Chondrocyte (in vitro differentiated cells): Measurements from ENCODE around the gene ZNF189. TPM values are rescaled to one million over a fixed set of nuclear protein-coding genes. Genes with fewer than 3 reads are reported as not detected.
A peak's percentile ranks its signal among the peaks of the same experiment; 100 is the strongest.
"Not testable (repeated sequence)": the region's sequence is repeated elsewhere in the genome, so short reads cannot be mapped to it uniquely, and the experiment has no call there.

ENCODE experiments used
- DNase-seq: peaks from one replicate; pipeline ENCODE4 v3.0.0; 2021; ENCODE audit warnings: mixed read lengths, low spot score
- H3K27ac Mint-ChIP-seq: one replicate; pipeline ENCODE4 v1.8.0; 2021; ENCODE audit warnings: mild to moderate bottlenecking, moderate library complexity, mixed read lengths; ENCODE audit not compliant: unreplicated experiment
- H3K27me3 Mint-ChIP-seq: 2 replicates; pipeline ENCODE4 v1.8.0; 2021; ENCODE audit warnings: low read depth, mixed read lengths
- H3K36me3 Mint-ChIP-seq: 2 replicates; pipeline ENCODE4 v1.8.0; 2021; ENCODE audit warnings: low read depth, mixed read lengths
- H3K4me1 Mint-ChIP-seq: 2 replicates; pipeline ENCODE4 v1.8.0; 2021; ENCODE audit warnings: low read depth, mild to moderate bottlenecking, mixed read lengths
- H3K4me3 Mint-ChIP-seq: one replicate; pipeline ENCODE4 v1.8.0; 2021; ENCODE audit warnings: mild to moderate bottlenecking, moderate library complexity, mixed read lengths; ENCODE audit not compliant: unreplicated experiment
- H3K9me3 Mint-ChIP-seq: 2 replicates; pipeline ENCODE4 v1.8.0; 2021; ENCODE audit warnings: low read depth, mixed read lengths
- total RNA-seq: library from RNA; stranded (reverse); gene quantifications from 3 replicates; pipeline ENCODE4 v1.2.1, GENCODE V29; 2021
- TF ChIP-seq, protein P1 (sequence below): fragments of 200-600 bp; sonication (generic); IDR thresholded peaks from 2 replicates; pipeline ENCODE4 v1.5.0; 2021; ENCODE audit warnings: antibody characterized with exemption, mild to moderate bottlenecking, moderate library complexity

The ZNF189 gene
- total RNA-seq, 1 donor from 2014 or later: 18.5 TPM

DNA sequence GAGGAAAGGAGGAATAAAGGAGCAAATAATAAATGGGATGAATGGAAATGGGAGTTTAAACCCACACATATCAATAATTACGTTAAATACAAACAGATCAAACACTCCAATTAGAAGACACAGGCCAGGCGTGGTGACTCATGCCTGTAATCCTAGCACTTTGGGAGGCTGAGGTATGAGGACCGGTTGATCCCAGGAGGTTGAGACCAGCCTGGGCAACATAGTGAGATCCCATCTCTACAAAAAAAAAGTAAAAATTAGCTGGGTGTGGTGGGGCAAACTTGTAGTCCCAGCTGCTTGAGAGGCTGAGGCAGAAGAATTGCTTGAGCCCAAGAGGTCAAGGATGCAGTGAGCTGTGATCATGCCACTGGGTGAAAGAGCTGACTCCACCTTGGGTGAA lies 17.5 kb upstream of the ZNF189 start:
- peaks cover 5% of the 10 kb centered on the region for H3K36me3 Mint-ChIP-seq
- H3K4me1 Mint-ChIP-seq: peaks cover 7% of the 10 kb centered on the region
- H3K9me3 Mint-ChIP-seq: peaks cover 24% of the 10 kb centered on the region
- no peaks in the 10 kb centered on the region for H3K27me3 Mint-ChIP-seq
- H3K27ac Mint-ChIP-seq: no peak overlapping the region
- no peak for DNase-seq
- no peak overlapping the region for H3K4me3 Mint-ChIP-seq
- TF ChIP-seq, protein P1, sequence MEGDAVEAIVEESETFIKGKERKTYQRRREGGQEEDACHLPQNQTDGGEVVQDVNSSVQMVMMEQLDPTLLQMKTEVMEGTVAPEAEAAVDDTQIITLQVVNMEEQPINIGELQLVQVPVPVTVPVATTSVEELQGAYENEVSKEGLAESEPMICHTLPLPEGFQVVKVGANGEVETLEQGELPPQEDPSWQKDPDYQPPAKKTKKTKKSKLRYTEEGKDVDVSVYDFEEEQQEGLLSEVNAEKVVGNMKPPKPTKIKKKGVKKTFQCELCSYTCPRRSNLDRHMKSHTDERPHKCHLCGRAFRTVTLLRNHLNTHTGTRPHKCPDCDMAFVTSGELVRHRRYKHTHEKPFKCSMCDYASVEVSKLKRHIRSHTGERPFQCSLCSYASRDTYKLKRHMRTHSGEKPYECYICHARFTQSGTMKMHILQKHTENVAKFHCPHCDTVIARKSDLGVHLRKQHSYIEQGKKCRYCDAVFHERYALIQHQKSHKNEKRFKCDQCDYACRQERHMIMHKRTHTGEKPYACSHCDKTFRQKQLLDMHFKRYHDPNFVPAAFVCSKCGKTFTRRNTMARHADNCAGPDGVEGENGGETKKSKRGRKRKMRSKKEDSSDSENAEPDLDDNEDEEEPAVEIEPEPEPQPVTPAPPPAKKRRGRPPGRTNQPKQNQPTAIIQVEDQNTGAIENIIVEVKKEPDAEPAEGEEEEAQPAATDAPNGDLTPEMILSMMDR: no peak

DNA sequence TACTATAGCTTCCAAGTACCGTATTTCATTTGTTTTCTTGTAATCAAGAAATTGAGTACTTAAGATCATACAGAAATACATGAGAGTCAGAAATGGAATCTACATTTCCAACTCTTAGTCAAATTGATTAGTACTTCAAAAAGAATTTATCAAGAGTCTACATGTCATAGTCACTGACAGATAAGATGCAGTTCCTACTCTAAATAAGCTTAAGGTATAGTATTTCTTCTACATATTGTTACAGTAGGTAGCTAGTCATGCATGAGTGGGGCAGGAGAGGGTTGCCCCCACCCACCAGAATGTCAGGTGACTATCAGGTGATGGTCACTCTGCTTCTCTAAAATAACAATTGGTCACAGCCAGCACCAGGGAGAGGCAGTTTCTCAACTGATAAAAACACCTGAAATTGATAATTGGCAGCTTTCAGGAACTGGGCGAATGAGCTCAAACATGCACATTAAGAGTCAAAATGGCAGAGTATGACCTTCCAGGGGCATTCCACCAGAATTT lies 16.8 kb upstream of the ZNF189 start:
- no peak overlapping the region for H3K4me3 Mint-ChIP-seq
- DNase-seq: no peak
- no peaks in the 10 kb centered on the region for H3K4me1 Mint-ChIP-seq
- H3K27me3 Mint-ChIP-seq: no peaks in the 10 kb centered on the region
- H3K36me3 Mint-ChIP-seq: peaks cover 7% of the 10 kb centered on the region
- TF ChIP-seq, protein P1: no peak
- H3K27ac Mint-ChIP-seq: no peak overlapping the region
- H3K9me3 Mint-ChIP-seq: peaks cover 26% of the 10 kb centered on the region

DNA sequence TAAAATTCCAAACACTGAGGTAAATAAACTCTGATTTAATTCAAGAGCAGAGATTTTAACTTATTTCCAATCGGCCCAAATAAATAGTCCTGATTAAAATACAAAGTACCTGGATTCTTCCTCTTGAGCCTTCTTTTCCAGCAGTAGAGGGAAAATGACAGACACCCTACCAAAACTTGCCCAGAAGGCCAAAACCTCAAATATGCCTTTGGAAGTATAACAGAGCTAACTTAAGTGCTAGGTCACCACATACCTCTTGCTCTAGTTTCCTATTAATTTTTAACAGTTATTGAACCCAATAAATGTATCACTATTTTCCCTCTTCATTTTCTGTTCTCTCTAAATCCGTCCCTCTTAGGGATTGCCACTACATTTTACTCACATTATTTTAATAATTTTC lies 15.3 kb upstream of the ZNF189 start:
- no peaks in the 10 kb centered on the region for H3K27me3 Mint-ChIP-seq
- DNase-seq: no peak
- no peak overlapping the region for H3K4me3 Mint-ChIP-seq
- peaks cover 19% of the 10 kb centered on the region for H3K9me3 Mint-ChIP-seq
- H3K36me3 Mint-ChIP-seq: peaks cover 7% of the 10 kb centered on the region
- H3K27ac Mint-ChIP-seq: no peak overlapping the region
- H3K4me1 Mint-ChIP-seq: peaks cover 5% of the 10 kb centered on the region
- TF ChIP-seq, protein P1: no peak

DNA sequence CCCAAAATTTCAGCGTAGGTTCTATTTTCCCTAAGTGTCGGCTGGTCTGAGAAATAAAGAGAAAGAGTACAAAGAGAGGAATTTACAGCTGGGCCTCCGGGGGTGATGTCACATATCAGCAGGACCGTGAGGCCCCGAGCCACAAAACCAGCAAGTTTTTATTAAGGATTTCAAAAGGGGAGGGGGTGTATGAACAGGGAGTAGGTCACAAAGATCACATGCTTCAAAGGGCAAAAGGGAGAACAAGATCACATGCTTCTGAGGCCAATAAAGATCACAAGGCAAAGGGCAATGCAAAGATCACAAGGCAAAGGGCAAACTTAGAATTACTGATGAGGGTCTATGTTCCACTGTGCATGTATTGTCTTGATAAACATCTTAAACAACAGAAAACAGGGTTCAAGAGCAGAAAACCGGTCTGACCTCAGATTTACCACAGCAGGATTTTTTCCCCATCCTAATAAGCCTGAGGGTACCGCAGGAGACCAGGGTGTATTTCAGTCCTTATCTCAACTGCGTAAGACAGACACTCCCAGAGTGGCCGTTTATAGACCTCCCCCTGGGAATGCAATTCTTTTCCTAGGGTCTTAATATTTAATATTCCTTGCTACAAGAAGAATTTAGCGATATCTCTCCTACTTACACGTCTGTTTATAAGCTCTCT lies 13.6 kb upstream of the ZNF189 start, which contains the start of gene BAAT:
Gene BAAT, minus strand, starts transcription at position 134 of the 664 bp plus-strand sequence. CDS start 13,602 bp downstream, outside the sequence.
- not testable (repeated sequence) for H3K4me1 Mint-ChIP-seq, DNase-seq, H3K4me3 Mint-ChIP-seq, H3K27ac Mint-ChIP-seq, H3K36me3 Mint-ChIP-seq, H3K27me3 Mint-ChIP-seq
- H3K9me3 Mint-ChIP-seq: peaks cover 14% of the 10 kb centered on the region

DNA sequence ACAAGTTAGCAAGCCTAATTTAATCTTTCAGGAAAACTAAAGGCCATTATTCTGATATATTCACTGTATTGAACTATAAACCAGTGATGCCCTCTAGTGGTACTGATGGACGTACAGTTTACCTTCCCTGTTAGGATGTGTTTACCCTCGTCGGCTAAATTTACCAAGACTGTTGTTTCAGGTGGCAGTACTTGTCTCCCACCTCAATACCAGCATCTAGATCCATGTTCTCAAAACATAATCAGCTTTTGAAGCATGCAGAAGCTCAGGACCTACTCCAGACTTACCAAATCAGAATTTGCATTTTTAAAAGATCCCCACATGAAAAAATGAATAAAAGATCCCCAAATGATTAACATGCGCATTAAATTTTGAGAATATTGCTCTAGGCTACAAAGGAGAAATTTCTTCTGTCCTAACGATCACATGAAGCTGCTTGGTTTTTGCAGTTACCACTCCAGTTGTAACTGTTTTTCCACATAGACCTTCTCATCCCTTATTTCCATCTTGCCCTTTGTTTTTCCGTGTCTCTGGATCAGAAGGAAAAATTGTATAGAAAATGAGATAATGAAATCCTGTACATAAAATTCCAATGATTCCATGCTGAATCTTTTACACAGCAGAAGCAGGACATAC lies 10.7 kb upstream of the ZNF189 start:
- Mint-ChIP-seq H3K4me3 (no peak overlapping the region), H3K4me1 (peaks cover 10% of the 10 kb centered on the region), H3K27me3 (no peaks in the 10 kb centered on the region), H3K27ac (no peak overlapping the region), H3K9me3 (peaks cover 18% of the 10 kb centered on the region), H3K36me3 (peaks cover 15% of the 10 kb centered on the region)
- no peak for DNase-seq
- TF ChIP-seq, protein P1: peak; percentile 79
